DMS 273 (cell line): ENCODE data around the gene COL4A1.

Experiments used
- DNase-seq: peaks from one replicate; lab custom pipeline; 2025; ENCODE audit not compliant: unreplicated experiment; lab: John Stamatoyannopoulos, UW

Gene COL4A1

GRCh38 chr13:110206185-110206584, 100.8 kb downstream of the COL4A1 start:
- DNase-seq, result no peak

GRCh38 chr13:110201114-110201513, 105.8 kb downstream of the COL4A1 start:
- DNase-seq, result no peak

- no peak for DNase-seq
Measured at GRCh38 chr13:110200276-110200870, 106.6 kb downstream of the COL4A1 start.

GRCh38 chr13:110199046-110199831, 107.7 kb downstream of the COL4A1 start:
- DNase-seq, result no peak

- no peak for DNase-seq
Measured at GRCh38 chr13:110197471-110197870, 109.5 kb downstream of the COL4A1 start.

- DNase-seq, result no peak
Measured at GRCh38 chr13:110197026-110197425, 109.9 kb downstream of the COL4A1 start.

- DNase-seq, result no peak
Measured at GRCh38 chr13:110195547-110196485, 111.1 kb downstream of the COL4A1 start.

GRCh38 chr13:110194451-110194850, 112.5 kb downstream of the COL4A1 start:
- no peak for DNase-seq

GRCh38 chr13:110193491-110193890, 113.5 kb downstream of the COL4A1 start:
- DNase-seq, result no peak

- no peak for DNase-seq
Measured at GRCh38 chr13:110192472-110192871, 114.5 kb downstream of the COL4A1 start.

GRCh38 chr13:110187641-110188161, 119.3 kb downstream of the COL4A1 start:
- DNase-seq, result no peak

- DNase-seq, result no peak
Measured at GRCh38 chr13:110186231-110186855, 120.6 kb downstream of the COL4A1 start.

GRCh38 chr13:110185696-110186095, 121.3 kb downstream of the COL4A1 start:
- DNase-seq, result no peak

- DNase-seq, result no peak
Measured at GRCh38 chr13:110183910-110184309, 123.0 kb downstream of the COL4A1 start.

- DNase-seq, result no peak
Measured at GRCh38 chr13:110182461-110182860, 124.5 kb downstream of the COL4A1 start.

- no peak for DNase-seq
Measured at GRCh38 chr13:110182003-110182402, 125.0 kb downstream of the COL4A1 start.

GRCh38 chr13:110179857-110180147, 127.2 kb downstream of the COL4A1 start:
- DNase-seq, result no peak

- DNase-seq, result no peak
Measured at GRCh38 chr13:110179116-110179856, 127.7 kb downstream of the COL4A1 start.

- DNase-seq, result no peak
Measured at GRCh38 chr13:110177790-110178189, 129.2 kb downstream of the COL4A1 start.

- DNase-seq, result no peak
Measured at GRCh38 chr13:110176431-110176830, 130.5 kb downstream of the COL4A1 start.
